K562 (cell line): ENCODE results near the gene RCOR1. TPM values are rescaled to one million over a fixed set of nuclear protein-coding genes. Genes with fewer than 3 reads are reported as not detected.

Source experiments
- BDP1 ChIP-seq: IDR thresholded peaks from 3 replicates; pipeline ENCODE4 v1.6.1; 2011; ENCODE audit not compliant: insufficient read length, insufficient read depth
- CBX8 ChIP-seq: fragments of 200-600 bp; sonication (generic); IDR thresholded peaks from 2 replicates; pipeline ENCODE4 v1.6.1; 2012; ENCODE audit warnings: borderline replicate concordance, mixed run types, low read depth, mild to moderate bottlenecking, moderate library complexity, mixed read lengths, low read length, control low read depth, inconsistent platforms; ENCODE audit not compliant: poor library complexity, severe bottlenecking; ENCODE audit errors: extremely low read depth
- CXXC5 ChIP-seq: fragments of 250-450 bp; sonication (Bioruptor Pico); IDR thresholded peaks from 2 replicates; pipeline ENCODE4 v1.8.0; 2022; ENCODE audit warnings: inconsistent platforms, mild to moderate bottlenecking, moderate library complexity
- GABPA ChIP-seq: fragments of 200-800 bp; sonication (Bioruptor generic); conservative IDR thresholded peaks from 2 replicates; pipeline ENCODE4 v1.6.1; 2016; ENCODE audit warnings: low read depth, missing genetic modification characterization, missing compliant biosample characterization
- KLF6 ChIP-seq: fragments of 250-450 bp; sonication (Bioruptor Pico); IDR thresholded peaks from 2 replicates; pipeline ENCODE4 v1.4.0; 2020; ENCODE audit warnings: mild to moderate bottlenecking, moderate library complexity, borderline replicate concordance
- L3MBTL2 ChIP-seq: fragments of 450-650 bp; IDR thresholded peaks from 2 replicates; pipeline ENCODE4 v1.6.1; 2016; ENCODE audit warnings: mild to moderate bottlenecking, moderate library complexity
- MCM2 ChIP-seq: fragments of 450-650 bp; IDR thresholded peaks from 2 replicates; pipeline ENCODE4 v1.6.1; 2017; ENCODE audit warnings: low read depth, mild to moderate bottlenecking
- MXI1 ChIP-seq: IDR thresholded peaks from 2 replicates; pipeline ENCODE4 v1.6.1; 2011; ENCODE audit warnings: low read depth, mild to moderate bottlenecking, improper control_type of control experiment, low read length
- SMARCA4 ChIP-seq: fragments of 450-650 bp; IDR thresholded peaks from 2 replicates; pipeline ENCODE4 v1.6.1; 2016
- SNRNP70 ChIP-seq: fragments of 200-400 bp; formaldehyde crosslinking; optimal IDR thresholded peaks from 2 replicates; pipeline ENCODE3; 2017; ENCODE audit warnings: low read depth, low read length
- TSHZ1 ChIP-seq: fragments of 250-450 bp; sonication (Bioruptor Pico); IDR thresholded peaks from 2 replicates; pipeline ENCODE4 v1.4.0; 2020; ENCODE audit warnings: mild to moderate bottlenecking, moderate library complexity
- ZBTB40 ChIP-seq, 2 experiments: fragments of 450-650 bp in 1 of 2; sonication (generic) in 1 of 2; formaldehyde crosslinking in 1 of 2; IDR thresholded peaks; 2 replicates each; pipeline versions ENCODE4 v1.7.1 to v1.9.0; 2016 to 2022; ENCODE audit warnings: inconsistent platforms in 1 of 2, mild to moderate bottlenecking in 1 of 2, missing genetic modification reagents in 1 of 2
- polyA plus RNA-seq, 8 experiments: library from polyadenylated mRNA; depleted of rRNA in 4 of 8; stranded (reverse) in 5 of 8; unstranded in 3 of 8; fragments of >200 nt; fragmentation: Nextera tagmentation in 2 of 8; fragmentation: Illumina TruSeq in 1 of 8; extraction: Ambion mirVana in 2 of 8; extraction: Trizol in 1 of 8; gene quantifications; 2 replicates each; pipeline versions ENCODE4 v1.2.1 to v1.2.3, GENCODE V29; 2011 to 2014; ENCODE audit warnings: inconsistent platforms in 1 of 8, missing spikeins in 1 of 8
- total RNA-seq, 7 experiments: library from RNA; depleted of rRNA in 6 of 7; stranded (reverse); fragments of >200 nt in 6 of 7; fragmentation: Illumina TruSeq in 2 of 7; extraction: Trizol in 2 of 7; gene quantifications; 2 replicates each; pipeline versions ENCODE4 v1.2.1 to v1.2.3, GENCODE V29; 2011 to 2021; ENCODE audit warnings: low replicate concordance in 1 of 7
- TF ChIP-seq, protein P1 (sequence below): fragments of 200-800 bp; sonication (Bioruptor generic); IDR thresholded peaks from 2 replicates; pipeline ENCODE4 v1.6.1; 2017; ENCODE audit warnings: missing genetic modification characterization, missing compliant biosample characterization

The RCOR1 gene
- total and polyA plus RNA-seq, 9 of the 15 experiments (the other 6 are each of a cell fraction or from before 2014, with no cell fraction given) = 8.5 to 47.9 (median 20.9) TPM

DNA sequence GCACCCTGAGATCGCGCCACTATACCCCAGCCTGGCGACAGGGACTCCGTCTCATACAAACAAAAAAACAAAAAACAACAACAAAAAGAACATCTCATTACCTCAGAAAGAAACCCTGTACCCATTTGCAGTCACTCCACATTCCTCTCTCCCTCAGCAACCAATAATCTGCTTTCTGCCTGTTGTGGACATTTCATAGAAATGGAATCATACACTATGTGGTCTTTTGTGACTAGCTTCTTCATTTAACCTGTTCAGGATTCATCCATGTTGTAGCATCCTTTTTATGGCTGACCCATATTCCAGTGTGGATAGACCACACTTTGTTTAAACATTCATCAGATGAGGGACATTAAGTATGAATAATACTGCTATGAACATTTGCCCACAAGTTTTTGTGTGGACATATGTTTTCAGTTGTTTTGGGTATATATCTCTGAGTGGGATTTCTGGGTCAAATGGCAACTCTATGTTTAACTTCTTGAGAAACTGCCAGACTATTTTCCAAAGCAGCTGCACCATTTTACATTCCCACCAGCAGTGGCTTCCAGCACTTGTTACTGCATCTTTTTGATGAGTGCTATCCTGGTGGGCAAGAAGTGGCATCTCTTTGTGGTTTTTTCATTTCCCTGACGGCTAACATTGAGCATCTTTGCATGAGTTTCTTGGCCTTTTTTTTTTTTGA, 5.9 kb upstream of the RCOR1 start (continued):
- TF ChIP-seq ZBTB40 (IDR thresholded peaks at IDR 0.05) (no peak), ZBTB40 (CRISPR knock-in tag; IDR thresholded peaks at IDR 0.05) (no peak), L3MBTL2 (no peak), MXI1 (no peak), KLF6 (CRISPR knock-in tag) (no peak), SMARCA4 (no peak), CBX8 (no peak), GABPA (tag) (no peak), MCM2 (no peak), BDP1 (no peak), TSHZ1 (CRISPR knock-in tag) (no peak), SNRNP70 (no peak), CXXC5 (CRISPR knock-in tag) (no peak)
- TF ChIP-seq, protein P1, sequence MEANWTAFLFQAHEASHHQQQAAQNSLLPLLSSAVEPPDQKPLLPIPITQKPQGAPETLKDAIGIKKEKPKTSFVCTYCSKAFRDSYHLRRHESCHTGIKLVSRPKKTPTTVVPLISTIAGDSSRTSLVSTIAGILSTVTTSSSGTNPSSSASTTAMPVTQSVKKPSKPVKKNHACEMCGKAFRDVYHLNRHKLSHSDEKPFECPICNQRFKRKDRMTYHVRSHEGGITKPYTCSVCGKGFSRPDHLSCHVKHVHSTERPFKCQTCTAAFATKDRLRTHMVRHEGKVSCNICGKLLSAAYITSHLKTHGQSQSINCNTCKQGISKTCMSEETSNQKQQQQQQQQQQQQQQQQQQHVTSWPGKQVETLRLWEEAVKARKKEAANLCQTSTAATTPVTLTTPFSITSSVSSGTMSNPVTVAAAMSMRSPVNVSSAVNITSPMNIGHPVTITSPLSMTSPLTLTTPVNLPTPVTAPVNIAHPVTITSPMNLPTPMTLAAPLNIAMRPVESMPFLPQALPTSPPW (CRISPR knock-in tag) = no peak
